Karpas-422 (cell line): ENCODE results near the gene PSEN2. TPM values are rescaled to one million over a fixed set of nuclear protein-coding genes. Genes with fewer than 3 reads are reported as not detected.

Experiments used
- DNase-seq: peaks from one replicate; pipeline ENCODE4 v3.0.0-alpha.2; 2015
- H2AFZ ChIP-seq: fragments of 200-600 bp; sonication (generic); 2 replicates; pipeline ENCODE4 v1.6.1; 2014; ENCODE audit warnings: antibody characterized with exemption, low read length, mixed read lengths
- H3K27ac ChIP-seq: fragments of 200-600 bp; sonication (generic); 2 replicates; pipeline ENCODE4 v1.5.1; 2014; ENCODE audit warnings: mild to moderate bottlenecking, low read length, moderate library complexity
- H3K27me3 ChIP-seq: fragments of 200-600 bp; sonication (generic); 2 replicates; pipeline ENCODE4 v1.6.1; 2014; ENCODE audit warnings: low read length, mixed read lengths
- H3K36me3 ChIP-seq: fragments of 200-600 bp; sonication (generic); 2 replicates; pipeline ENCODE4 v1.6.1; 2014; ENCODE audit warnings: low read length, mixed read lengths; ENCODE audit not compliant: insufficient read depth
- H3K4me1 ChIP-seq: fragments of 200-600 bp; sonication (generic); 2 replicates; pipeline ENCODE4 v1.6.1; 2014; ENCODE audit warnings: mild to moderate bottlenecking, low read length, mixed read lengths
- H3K4me2 ChIP-seq: fragments of 200-600 bp; sonication (generic); 2 replicates; pipeline ENCODE4 v1.6.1; 2014; ENCODE audit warnings: low read length, low read depth, mild to moderate bottlenecking; ENCODE audit not compliant: poor library complexity, severe bottlenecking
- H3K4me3 ChIP-seq: fragments of 200-600 bp; sonication (generic); 2 replicates; pipeline ENCODE4 v1.5.1; 2014; ENCODE audit warnings: mild to moderate bottlenecking, antibody characterized with exemption, low read length, mixed read lengths
- H3K79me2 ChIP-seq: fragments of 200-600 bp; sonication (generic); 2 replicates; pipeline ENCODE4 v1.6.1; 2014; ENCODE audit warnings: mild to moderate bottlenecking, low read length, mixed read lengths
- H3K9ac ChIP-seq: fragments of 200-600 bp; sonication (generic); 2 replicates; pipeline ENCODE4 v1.6.0; 2014; ENCODE audit warnings: low read length
- H3K9me2 ChIP-seq: fragments of 200-600 bp; sonication (generic), shearing (Covaris generic); replicated peaks from 2 replicates; pipeline ENCODE4 v1.6.0; 2014; ENCODE audit warnings: mild to moderate bottlenecking, low read length, moderate library complexity; ENCODE audit not compliant: insufficient read depth
- H3K9me3 ChIP-seq: fragments of 300-700, 200-600 bp; sonication (generic); 2 replicates; pipeline ENCODE4 v1.6.1; 2014; ENCODE audit warnings: low read length, mixed read lengths
- H4K20me1 ChIP-seq: fragments of 200-600 bp; sonication (generic); 2 replicates; pipeline ENCODE4 v1.6.1; 2014; ENCODE audit warnings: mild to moderate bottlenecking, antibody characterized with exemption, low read length, low read depth; ENCODE audit not compliant: insufficient read depth
- total RNA-seq: library from RNA; depleted of rRNA; stranded (reverse); fragments of >200 nt; shearing (Covaris generic); gene quantifications from 2 replicates; pipeline ENCODE4 v1.2.3, GENCODE V29; 2014; ENCODE audit warnings: low replicate concordance; rRNA removed

PSEN2 gene
- total RNA-seq = not detected in 2 replicates

DNA sequence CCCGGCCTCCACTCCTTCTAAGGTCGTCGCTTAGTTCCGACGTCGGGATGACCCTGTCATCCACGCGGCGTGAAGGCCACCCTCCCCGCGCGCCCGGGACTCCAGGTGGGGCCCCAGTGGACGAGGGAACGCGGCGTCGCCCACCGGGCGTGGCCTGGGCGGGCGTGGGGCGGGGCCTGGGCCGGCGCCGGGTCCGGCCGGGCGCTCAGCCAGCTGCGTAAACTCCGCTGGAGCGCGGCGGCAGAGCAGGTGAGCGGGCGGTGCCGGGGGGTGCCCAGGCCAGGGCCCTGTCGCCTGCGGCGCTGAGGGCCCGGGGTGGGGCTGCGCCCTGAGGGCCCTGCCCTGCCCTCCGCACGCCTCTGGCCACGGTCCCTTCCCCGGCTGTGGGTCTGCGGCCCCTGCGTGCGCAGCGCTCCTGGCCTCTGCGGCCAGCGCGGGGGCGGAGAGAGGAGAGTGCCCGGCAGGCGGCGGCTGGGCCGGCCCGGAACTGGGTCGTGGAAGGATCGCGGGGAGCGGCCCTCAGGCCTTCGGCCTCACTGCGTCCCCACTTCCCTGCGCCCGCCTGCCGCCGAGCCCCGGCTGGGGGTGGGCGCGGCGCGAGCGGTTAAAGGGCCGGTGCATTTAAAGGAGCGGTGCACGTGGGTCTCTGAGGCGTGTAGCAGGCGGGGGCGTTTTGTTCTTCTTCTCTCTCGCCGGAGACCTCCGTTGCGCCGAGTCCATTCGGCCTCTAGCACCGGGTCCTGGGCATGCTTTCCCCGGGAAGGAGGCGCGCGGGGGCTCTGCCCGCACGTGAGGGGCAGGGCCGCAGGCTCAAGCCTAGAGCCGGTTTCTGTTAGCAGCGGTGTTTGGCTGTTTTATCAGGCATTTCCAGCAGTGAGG, at the start of gene PSEN2:
PSEN2 (plus strand) TSS at position 216 of the 879 bp plus-strand sequence. CDS start 11,292 bp downstream, outside the sequence.
- peak; percentile 59 for DNase-seq
- H3K9ac ChIP-seq = no peak within 1 kb of the TSS
- H3K36me3 ChIP-seq = no peaks in the 10 kb centered on the region
- no peaks in the 10 kb centered on the region for H3K27me3 ChIP-seq
- H4K20me1 ChIP-seq = no peaks in the 10 kb centered on the region
- H2AFZ ChIP-seq = no peak within 1 kb of the TSS
- H3K4me3 ChIP-seq = peak within 1 kb of the TSS; percentile 38; the same call in 1 of the 2 replicates
- no peaks in the 10 kb centered on the region for H3K79me2 ChIP-seq
- peak within 1 kb of the TSS; percentile 39 for H3K4me2 ChIP-seq
- no peak within 1 kb of the TSS for H3K27ac ChIP-seq
- H3K4me1 ChIP-seq = no peaks in the 10 kb centered on the region; the same call in 1 of the 2 replicates
- H3K9me2 ChIP-seq = no peaks in the 10 kb centered on the region
- no peaks in the 10 kb centered on the region for H3K9me3 ChIP-seq

DNA sequence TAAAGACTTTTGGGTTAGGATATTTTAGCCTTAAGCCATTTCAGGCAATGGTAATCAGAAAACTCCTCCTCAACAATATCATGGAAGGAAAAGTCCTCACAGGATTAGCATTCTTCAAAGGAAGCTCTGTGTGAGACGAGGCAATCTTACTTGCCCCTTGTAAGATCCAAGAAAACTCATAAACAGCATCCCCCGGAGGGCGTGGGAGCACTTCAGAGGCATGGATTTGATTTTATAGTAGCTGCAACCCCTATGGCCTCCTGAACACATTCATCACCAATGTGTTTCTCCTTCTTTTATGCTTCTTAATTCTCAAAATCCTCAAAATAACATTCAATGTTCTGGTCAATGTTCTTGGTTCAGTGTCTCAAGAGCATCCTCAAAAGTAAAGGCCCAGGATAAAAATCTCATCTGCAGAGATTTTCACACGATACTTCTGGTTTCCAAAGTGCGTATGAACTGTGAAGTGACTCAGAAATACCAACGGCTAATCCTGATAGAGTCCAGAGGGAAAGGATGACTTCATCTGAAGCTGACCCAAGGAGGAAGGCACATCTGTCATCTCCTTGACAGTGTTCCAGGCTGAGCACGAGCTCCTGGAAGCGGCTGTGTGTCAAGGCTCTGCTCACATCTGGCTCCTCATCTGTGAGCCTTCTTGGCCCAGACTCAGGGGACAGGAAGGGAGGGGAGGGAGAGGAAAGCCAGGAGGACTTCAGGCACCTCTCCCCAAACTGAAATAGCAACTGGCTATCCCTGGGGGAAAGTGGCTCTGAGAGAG, 49.3 kb upstream of the PSEN2 start:
- Histone ChIP-seq H3K9me2 (no peaks in the 10 kb centered on the region), H3K4me2 (no peak overlapping the region), H2AFZ (no peak overlapping the region), H4K20me1 (peaks cover 5% of the 10 kb centered on the region; the same call in 1 of the 2 replicates), H3K27ac (no peak overlapping the region), H3K79me2 (no peaks in the 10 kb centered on the region), H3K4me1 (peaks cover 42% of the 10 kb centered on the region), H3K9ac (no peak overlapping the region), H3K27me3 (no peaks in the 10 kb centered on the region), H3K4me3 (no peak overlapping the region), H3K36me3 (no peaks in the 10 kb centered on the region), H3K9me3 (no peaks in the 10 kb centered on the region)
- no peak for DNase-seq

GRCh38 chr1:226821719-226822085, 48.7 kb upstream of the PSEN2 start:
- Histone ChIP-seq H3K9me3 (no peaks in the 10 kb centered on the region), H3K9me2 (no peaks in the 10 kb centered on the region), H3K79me2 (no peaks in the 10 kb centered on the region), H3K27me3 (no peaks in the 10 kb centered on the region), H3K4me3 (no peak overlapping the region), H4K20me1 (peaks cover 5% of the 10 kb centered on the region; the same call in 1 of the 2 replicates), H3K4me1 (peaks cover 42% of the 10 kb centered on the region), H2AFZ (no peak overlapping the region), H3K36me3 (no peaks in the 10 kb centered on the region), H3K9ac (no peak overlapping the region), H3K27ac (no peak overlapping the region), H3K4me2 (no peak overlapping the region)
- no peak for DNase-seq

DNA sequence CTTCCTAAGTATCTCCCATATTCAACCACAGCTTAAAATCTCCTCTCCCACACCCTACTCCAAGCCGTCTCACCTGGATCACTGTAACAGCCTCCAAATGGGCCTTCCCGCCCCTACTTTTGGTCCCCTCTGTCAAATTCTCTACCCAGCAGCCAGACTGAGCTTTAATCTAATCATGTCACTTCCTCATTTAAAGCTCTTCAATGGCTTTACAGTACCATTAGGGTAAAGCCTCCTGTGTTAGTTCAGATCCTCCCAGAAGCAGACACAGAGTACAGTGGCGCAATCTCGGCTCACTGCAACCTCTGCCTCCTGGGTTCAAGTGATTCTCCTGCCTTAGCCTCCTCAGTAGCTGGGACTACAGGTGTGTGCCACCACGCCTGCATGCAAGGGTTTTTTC, 46.8 kb upstream of the PSEN2 start:
- Histone ChIP-seq H3K4me1 (peaks cover 54% of the 10 kb centered on the region), H3K79me2 (no peaks in the 10 kb centered on the region), H3K36me3 (no peaks in the 10 kb centered on the region), H3K4me3 (no peak overlapping the region), H4K20me1 (peaks cover 5% of the 10 kb centered on the region; the same call in 1 of the 2 replicates), H3K9me2 (no peaks in the 10 kb centered on the region), H2AFZ (no peak overlapping the region), H3K9me3 (no peaks in the 10 kb centered on the region), H3K9ac (no peak overlapping the region), H3K27me3 (no peaks in the 10 kb centered on the region), H3K4me2 (no peak overlapping the region), H3K27ac (no peak overlapping the region)
- DNase-seq = peak; percentile 76

GRCh38 chr1:226825037-226825745, 45.2 kb upstream of the PSEN2 start:
- no peaks in the 10 kb centered on the region for H3K9me2 ChIP-seq
- H3K4me2 ChIP-seq = peak overlapping the region; percentile 23
- no peak for DNase-seq
- no peaks in the 10 kb centered on the region for H3K27me3 ChIP-seq
- no peaks in the 10 kb centered on the region for H3K36me3 ChIP-seq
- no peak overlapping the region for H3K9ac ChIP-seq
- H3K9me3 ChIP-seq = no peaks in the 10 kb centered on the region
- peaks cover 5% of the 10 kb centered on the region; the same call in 1 of the 2 replicates for H4K20me1 ChIP-seq
- no peaks in the 10 kb centered on the region for H3K79me2 ChIP-seq
- no peak overlapping the region for H3K27ac ChIP-seq
- H3K4me1 ChIP-seq = peaks cover 54% of the 10 kb centered on the region
- H3K4me3 ChIP-seq = no peak overlapping the region
- H2AFZ ChIP-seq = no peak overlapping the region

GRCh38 chr1:226825746-226826100, 44.7 kb upstream of the PSEN2 start:
- H3K9ac ChIP-seq = no peak overlapping the region
- peaks cover 54% of the 10 kb centered on the region for H3K4me1 ChIP-seq
- H3K4me2 ChIP-seq = no peak overlapping the region
- H4K20me1 ChIP-seq = peaks cover 5% of the 10 kb centered on the region; the same call in 1 of the 2 replicates
- DNase-seq = no peak
- H3K27me3 ChIP-seq = no peaks in the 10 kb centered on the region
- H3K27ac ChIP-seq = no peak overlapping the region
- H3K4me3 ChIP-seq = no peak overlapping the region
- H2AFZ ChIP-seq = no peak overlapping the region
- H3K79me2 ChIP-seq = no peaks in the 10 kb centered on the region
- H3K9me2 ChIP-seq = no peaks in the 10 kb centered on the region
- H3K9me3 ChIP-seq = no peaks in the 10 kb centered on the region
- no peaks in the 10 kb centered on the region for H3K36me3 ChIP-seq

DNA sequence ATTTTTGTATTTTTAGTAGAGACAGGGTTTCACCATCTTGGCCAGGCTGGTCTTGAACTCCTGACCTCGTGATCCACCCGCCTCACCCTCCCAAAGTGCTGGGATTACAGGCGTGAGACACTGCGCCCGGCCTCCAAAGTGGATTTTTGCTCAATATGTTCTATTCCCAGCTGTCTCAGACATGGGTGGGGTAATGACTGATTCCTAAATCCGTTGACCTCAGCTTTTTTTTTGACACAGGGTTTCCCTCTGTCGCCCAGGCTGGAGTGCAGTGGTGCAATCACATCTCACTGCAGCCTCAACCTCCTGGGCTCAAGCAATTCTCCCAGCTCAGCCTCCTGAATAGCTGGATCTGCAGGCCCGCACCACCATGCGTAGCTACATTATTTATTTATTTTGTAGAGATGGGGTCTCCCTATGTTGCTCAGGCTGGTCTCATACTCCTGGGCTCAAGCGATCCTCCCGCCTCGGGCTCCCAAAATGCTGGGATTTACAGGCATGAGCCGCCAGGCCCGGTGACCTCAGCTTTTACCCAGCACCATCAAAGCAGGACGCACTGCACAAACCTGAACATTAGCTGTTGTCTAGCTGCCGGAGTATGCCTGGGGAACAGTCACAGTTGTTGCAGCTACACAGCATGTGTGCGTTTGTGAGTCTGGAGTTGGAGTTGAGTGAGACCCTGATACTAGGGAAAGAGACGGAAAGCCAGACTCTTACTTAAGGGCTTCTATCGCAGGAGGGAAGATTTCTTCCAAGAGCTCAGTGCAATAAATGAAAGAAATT, 43.7 kb upstream of the PSEN2 start:
- no peak for DNase-seq
- H3K27me3 ChIP-seq = no peaks in the 10 kb centered on the region
- peaks cover 48% of the 10 kb centered on the region for H3K4me1 ChIP-seq
- no peaks in the 10 kb centered on the region for H3K79me2 ChIP-seq
- H3K9me3 ChIP-seq = no peaks in the 10 kb centered on the region
- no peaks in the 10 kb centered on the region for H3K9me2 ChIP-seq
- no peak overlapping the region for H3K9ac ChIP-seq
- H3K4me3 ChIP-seq = no peak overlapping the region
- no peak overlapping the region for H3K4me2 ChIP-seq
- H2AFZ ChIP-seq = no peak overlapping the region
- no peaks in the 10 kb centered on the region for H3K36me3 ChIP-seq
- H3K27ac ChIP-seq = no peak overlapping the region
- peaks cover 3% of the 10 kb centered on the region; the same call in 1 of the 2 replicates for H4K20me1 ChIP-seq
